Body of pancreas (tissue), 4 donors: Measurements from ENCODE around the gene CER1.

Source experiments
- CTCF ChIP-seq, 7 experiments: fragments of 450-650 bp in 4 of 7; fragments of 200-600 bp in 3 of 7; sonication (generic) in 3 of 7; IDR thresholded peaks; one replicate each; pipeline ENCODE4 v1.5.1; 2016 to 2019; ENCODE audit warnings: antibody characterized with exemption in 7 of 7
- POLR2A ChIP-seq, 3 donors: fragments of 450-650 bp; IDR thresholded peaks; one replicate each; pipeline ENCODE4 v1.6.1; 2016; ENCODE audit warnings: antibody characterized with exemption in 3 of 3, mild to moderate bottlenecking in 2 of 3

GRCh38 chr9:14702200-14702720 is 20.3 kb downstream of the CER1 start:
- TF ChIP-seq CTCF (IDR thresholded peaks at IDR 0.05) (no peak), POLR2A (IDR thresholded peaks at IDR 0.05) (no peak)
